ENCODE data around the gene CST3. TPM values are rescaled to one million over a fixed set of nuclear protein-coding genes. Genes with fewer than 3 reads are reported as not detected.
"Not testable (repeated sequence)": the region's sequence is repeated elsewhere in the genome, so short reads cannot be mapped to it uniquely, and the experiment has no call there.

The CST3 gene
- 515 and 755 TPM in 2 replicates for total RNA-seq (2014; rRNA removed; shearing (Covaris generic))

GRCh38 chr20:23637282-23638221 lies at the start of gene CST3:
CST3 (minus strand) TSS chr20:23637955; CDS start chr20:23637862, 93 bp downstream.
- peak; percentile 95 for DNase-seq (ENCODE audit: low read depth)

GRCh38 chr20:23686046-23686750 lies 48.4 kb upstream of the CST3 start:
- DNase-seq (ENCODE audit: low read depth) = no peak

- not testable (repeated sequence) for DNase-seq (ENCODE audit: low read depth)
These were observed 47.8 kb upstream of the CST3 start for GRCh38 chr20:23685529-23685896.

GRCh38 chr20:23684261-23684660 lies 46.5 kb upstream of the CST3 start:
- no peak for DNase-seq (ENCODE audit: low read depth)

- no peak for DNase-seq (ENCODE audit: low read depth)
These were observed 46.1 kb upstream of the CST3 start for GRCh38 chr20:23683807-23684206.

GRCh38 chr20:23683281-23683680 lies 45.5 kb upstream of the CST3 start:
- no peak for DNase-seq (ENCODE audit: low read depth)

- no peak for DNase-seq (ENCODE audit: low read depth)
These were observed 42.4 kb upstream of the CST3 start for GRCh38 chr20:23680146-23680545.

- peak; percentile 11 for DNase-seq (ENCODE audit: low read depth)
These were observed 41.7 kb upstream of the CST3 start for GRCh38 chr20:23679133-23680092.

- no peak for DNase-seq (ENCODE audit: low read depth)
These were observed 35.5 kb upstream of the CST3 start for GRCh38 chr20:23673209-23673608.

GRCh38 chr20:23672158-23672557 lies 34.4 kb upstream of the CST3 start:
- DNase-seq (ENCODE audit: low read depth) = no peak

- no peak for DNase-seq (ENCODE audit: low read depth)
These were observed 33.7 kb upstream of the CST3 start for GRCh38 chr20:23671479-23671878.

- no peak for DNase-seq (ENCODE audit: low read depth)
These were observed 32.6 kb upstream of the CST3 start for GRCh38 chr20:23670361-23670760.

- DNase-seq (ENCODE audit: low read depth) = no peak
These were observed 32.1 kb upstream of the CST3 start for GRCh38 chr20:23669866-23670265.

- no peak for DNase-seq (ENCODE audit: low read depth)
These were observed 31.6 kb upstream of the CST3 start for GRCh38 chr20:23669327-23669726.

GRCh38 chr20:23668477-23668951 lies 30.8 kb upstream of the CST3 start:
- peak; percentile 60 for DNase-seq (ENCODE audit: low read depth)

- DNase-seq (ENCODE audit: low read depth) = no peak
These were observed 29.9 kb upstream of the CST3 start for GRCh38 chr20:23667666-23668065.

- DNase-seq (ENCODE audit: low read depth) = no peak
These were observed 28.9 kb upstream of the CST3 start for GRCh38 chr20:23666698-23667097.

GRCh38 chr20:23666189-23666588 lies 28.4 kb upstream of the CST3 start:
- peak; percentile 51 for DNase-seq (ENCODE audit: low read depth)

- DNase-seq (ENCODE audit: low read depth) = no peak
These were observed 27.2 kb upstream of the CST3 start for GRCh38 chr20:23664954-23665353.

- DNase-seq (ENCODE audit: low read depth) = not testable (repeated sequence)
These were observed 26.3 kb upstream of the CST3 start for GRCh38 chr20:23664046-23664445.

- DNase-seq (ENCODE audit: low read depth) = no peak
These were observed 25.4 kb upstream of the CST3 start for GRCh38 chr20:23663180-23663579.

All from RPMI7951 (cell line).